ENCODE results near the gene RNPEP.

GRCh38 chr1:202004711-202005110 is 22.3 kb downstream of the RNPEP start:
- TF ChIP-seq CTCF (IDR thresholded peaks at IDR 0.05) (no peak), POLR2A (IDR thresholded peaks at IDR 0.05; ENCODE audit: low read depth) (no peak), EP300 (IDR thresholded peaks at IDR 0.05) (no peak)

Measured in esophagus muscularis mucosa (tissue), 4 donors.